ENCODE results near the gene GDPD5.
A peak's percentile ranks its signal among the peaks of the same experiment; 100 is the strongest.

The GDPD5 gene

GRCh38 chr11:75525433-75526191 is at the start of gene GDPD5:
TSS of gene GDPD5 (minus strand) at chr11:75525941. CDS start at chr11:75477735, 48,206 bp downstream.
- peak; percentile 95 for DNase-seq

- DNase-seq: no peak
These were observed 49.2 kb upstream of the GDPD5 start for GRCh38 chr11:75574698-75575602.

DNA sequence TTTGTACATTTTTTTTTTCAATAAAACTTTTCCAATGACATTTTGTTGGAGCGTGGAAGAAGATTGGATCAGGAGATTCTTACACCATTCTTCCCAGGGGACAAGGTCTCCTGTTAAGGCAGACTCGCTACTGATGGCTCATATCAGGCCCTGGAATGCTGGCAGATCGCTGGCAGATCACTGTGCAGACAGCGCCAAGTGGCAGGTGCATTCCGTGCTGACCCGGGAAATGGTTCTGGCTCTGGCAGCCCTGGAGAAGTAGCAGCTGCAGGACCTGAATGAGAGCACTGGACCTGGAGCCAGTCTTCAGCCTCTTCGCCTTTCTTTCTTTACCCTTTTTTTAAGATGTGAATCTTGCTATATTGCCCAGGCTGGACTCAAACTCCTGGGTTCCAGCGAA is 47.0 kb upstream of the GDPD5 start:
- DNase-seq: no peak

- DNase-seq: no peak
These were observed 45.9 kb upstream of the GDPD5 start for GRCh38 chr11:75571625-75572024.

- no peak for DNase-seq
These were observed 44.9 kb upstream of the GDPD5 start for GRCh38 chr11:75570559-75571139.

DNA sequence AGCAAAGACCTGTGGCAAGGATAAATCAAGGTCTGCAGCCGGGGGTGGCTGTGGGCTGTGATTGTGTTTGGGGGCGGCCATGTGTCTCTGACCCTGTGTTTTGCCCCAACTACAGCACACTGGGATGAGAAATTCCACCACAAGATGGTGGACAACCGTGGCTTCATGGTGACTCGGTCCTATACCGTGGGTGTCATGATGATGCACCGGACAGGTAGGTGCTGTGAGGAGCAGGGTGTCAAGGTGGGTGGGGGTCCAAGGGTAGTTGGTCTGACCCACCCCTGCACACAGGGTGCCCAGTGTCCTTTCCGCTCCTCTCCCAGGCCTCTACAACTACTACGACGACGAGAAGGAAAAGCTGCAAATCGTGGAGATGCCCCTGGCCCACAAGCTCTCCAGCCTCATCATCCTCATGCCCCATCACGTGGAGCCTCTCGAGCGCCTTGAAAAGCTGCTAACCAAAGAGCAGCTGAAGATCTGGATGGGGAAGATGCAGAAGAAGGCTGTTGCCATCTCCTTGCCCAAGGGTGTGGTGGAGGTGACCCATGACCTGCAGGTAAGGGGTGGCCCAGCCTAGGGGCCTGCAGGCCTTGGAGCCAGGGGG is 43.0 kb upstream of the GDPD5 start:
- DNase-seq: no peak

GRCh38 chr11:75567971-75568370 is 42.2 kb upstream of the GDPD5 start:
- no peak for DNase-seq

DNA sequence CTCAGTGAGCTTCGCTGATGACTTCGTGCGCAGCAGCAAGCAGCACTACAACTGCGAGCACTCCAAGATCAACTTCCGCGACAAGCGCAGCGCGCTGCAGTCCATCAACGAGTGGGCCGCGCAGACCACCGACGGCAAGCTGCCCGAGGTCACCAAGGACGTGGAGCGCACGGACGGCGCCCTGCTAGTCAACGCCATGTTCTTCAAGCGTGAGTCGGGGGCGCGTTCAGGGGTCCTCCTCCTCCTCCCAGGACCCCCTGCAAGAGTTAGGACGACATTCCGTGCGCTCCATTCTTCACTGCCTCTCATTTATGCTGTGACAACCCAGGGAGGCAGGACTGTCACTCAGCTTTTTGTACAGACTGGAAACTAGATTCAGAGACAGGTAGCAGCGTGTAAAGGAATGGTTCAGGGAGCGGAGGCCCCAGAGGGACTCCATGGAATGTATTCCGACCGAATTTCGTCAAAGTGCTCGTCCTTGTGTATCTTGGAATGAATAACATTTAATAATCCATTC is 41.1 kb upstream of the GDPD5 start:
- no peak for DNase-seq

DNA sequence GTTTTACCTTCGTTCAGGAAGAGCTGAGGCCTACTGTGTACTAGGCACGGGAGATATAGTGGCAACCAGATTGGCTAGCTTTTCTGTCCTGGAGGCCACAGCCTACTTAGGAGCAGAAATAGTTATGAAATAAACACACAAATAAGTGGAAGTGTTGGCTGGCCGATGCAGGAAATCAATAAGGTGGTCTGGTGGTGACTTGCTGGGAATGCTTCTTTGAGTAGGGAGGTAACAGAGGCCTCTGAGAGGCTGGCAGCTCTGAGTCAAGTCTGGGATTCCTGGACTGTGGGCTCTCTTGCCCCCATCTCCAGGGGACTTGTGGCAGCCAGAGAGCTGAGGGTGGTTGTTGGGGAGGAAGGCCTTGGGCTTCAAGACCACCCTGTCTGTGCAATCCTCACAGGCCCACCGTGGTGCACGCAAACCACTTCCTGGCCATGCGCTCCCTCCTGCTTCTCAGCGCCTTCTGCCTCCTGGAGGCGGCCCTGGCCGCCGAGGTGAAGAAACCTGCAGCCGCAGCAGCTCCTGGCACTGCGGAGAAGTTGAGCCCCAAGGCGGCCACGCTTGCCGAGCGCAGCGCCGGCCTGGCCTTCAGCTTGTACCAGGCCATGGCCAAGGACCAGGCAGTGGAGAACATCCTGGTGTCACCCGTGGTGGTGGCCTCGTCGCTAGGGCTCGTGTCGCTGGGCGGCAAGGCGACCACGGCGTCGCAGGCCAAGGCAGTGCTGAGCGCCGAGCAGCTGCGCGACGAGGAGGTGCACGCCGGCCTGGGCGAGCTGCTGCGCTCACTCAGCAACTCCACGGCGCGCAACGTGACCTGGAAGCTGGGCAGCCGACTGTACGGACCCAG is 40.4 kb upstream of the GDPD5 start:
- no peak for DNase-seq

- no peak for DNase-seq
These were observed 39.6 kb upstream of the GDPD5 start for GRCh38 chr11:75565221-75565814.

GRCh38 chr11:75563978-75564552 is 38.3 kb upstream of the GDPD5 start:
- no peak for DNase-seq

GRCh38 chr11:75563501-75563977 is 37.8 kb upstream of the GDPD5 start:
- DNase-seq: no peak

GRCh38 chr11:75562836-75563484 is 37.2 kb upstream of the GDPD5 start:
- peak; percentile 51 for DNase-seq

- DNase-seq: peak; percentile 92
These were observed 36.5 kb upstream of the GDPD5 start, which contains the start of gene SERPINH1 for GRCh38 chr11:75562048-75562835. TSS of gene SERPINH1 (plus strand) at chr11:75562253. CDS start at chr11:75566350, 4,097 bp downstream.

GRCh38 chr11:75561426-75562047 is 35.8 kb upstream of the GDPD5 start:
- no peak for DNase-seq

DNA sequence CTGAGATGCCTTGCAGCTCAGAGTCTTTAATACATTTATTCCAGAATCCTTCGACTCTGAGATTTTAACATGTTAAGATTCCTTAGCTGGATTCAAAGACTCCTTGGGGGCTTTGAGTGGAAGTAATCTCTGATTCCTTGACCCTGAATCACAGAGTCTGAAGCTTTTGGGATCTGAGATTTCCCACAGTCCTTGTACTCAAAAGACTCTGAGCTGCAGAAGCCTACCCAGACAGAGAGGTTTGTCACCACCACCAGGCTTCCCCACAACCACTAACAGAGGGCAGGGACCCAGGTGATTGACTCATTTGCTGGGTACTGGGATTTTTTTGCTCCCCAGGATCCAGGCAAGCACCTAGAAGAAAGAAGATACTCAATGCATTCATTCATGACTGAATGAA is 34.9 kb upstream of the GDPD5 start:
- DNase-seq: no peak

- DNase-seq: no peak
These were observed 33.5 kb upstream of the GDPD5 start for GRCh38 chr11:75558939-75559843.

All from hematopoietic multipotent progenitor cell treated with erythropoietin and hydrocortisone succinate and interleukin-3 and kit ligand, for 4 days (in vitro differentiated cells).